ENCODE results near the gene HMCES. TPM values are rescaled to one million over a fixed set of nuclear protein-coding genes. Genes with fewer than 3 reads are reported as not detected.

HMCES gene
- total RNA-seq, 6 experiments from 2014 or later, result 17.4 to 36.9 (median 20.1) TPM

DNA sequence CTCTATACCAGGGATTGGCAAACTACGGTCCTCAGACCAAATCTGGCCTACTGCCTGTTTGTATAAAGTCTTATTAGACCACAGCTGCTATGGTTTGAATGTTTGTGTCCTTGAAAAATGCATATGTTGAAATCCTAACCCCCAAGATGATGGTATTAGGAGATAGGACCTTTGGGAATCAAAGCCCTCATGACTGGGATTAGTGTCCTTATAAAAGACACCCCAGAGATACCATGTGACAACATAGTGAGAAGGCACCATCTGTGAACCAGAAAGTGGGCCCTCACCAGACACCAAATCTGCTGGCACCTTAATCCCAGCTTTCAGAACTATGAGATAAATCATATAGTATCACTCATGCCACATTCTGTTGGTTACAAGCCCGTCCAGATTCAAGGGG, 7.4 kb downstream of the HMCES start:
- DNase-seq (no peak), ATAC-seq (no peak)
- intact Hi-C loops (cut with DNase I), result loop anchor here in 1 of 2 donors (5.0 kb wide), 1 partner anchor 36 kb away; no protein-coding TSS in a partner anchor
- H3K27me3 ChIP-seq, result no peaks in the 10 kb centered on the region
- peaks cover 0 to 15% (median 6%) of the 10 kb centered on the region in 4 donors for H3K4me1 ChIP-seq
- peaks cover 0 to 24% (median 2%) of the 10 kb centered on the region in 4 donors for H3K36me3 ChIP-seq
- H3K9me3 ChIP-seq, result no peaks in the 10 kb centered on the region
- 88% methylated on average over 2 of the region's 2 CpGs for WGBS (ENCODE audit: insufficient coverage, low coverage, low lambda C conversion rate, missing lambda C conversion rate)
- no peak overlapping the region for H3K4me3 ChIP-seq
- no peak overlapping the region for H3K27ac ChIP-seq
- TF ChIP-seq POLR2A (IDR thresholded peaks at IDR 0.05), result no peak
- TF ChIP-seq, protein P1, sequence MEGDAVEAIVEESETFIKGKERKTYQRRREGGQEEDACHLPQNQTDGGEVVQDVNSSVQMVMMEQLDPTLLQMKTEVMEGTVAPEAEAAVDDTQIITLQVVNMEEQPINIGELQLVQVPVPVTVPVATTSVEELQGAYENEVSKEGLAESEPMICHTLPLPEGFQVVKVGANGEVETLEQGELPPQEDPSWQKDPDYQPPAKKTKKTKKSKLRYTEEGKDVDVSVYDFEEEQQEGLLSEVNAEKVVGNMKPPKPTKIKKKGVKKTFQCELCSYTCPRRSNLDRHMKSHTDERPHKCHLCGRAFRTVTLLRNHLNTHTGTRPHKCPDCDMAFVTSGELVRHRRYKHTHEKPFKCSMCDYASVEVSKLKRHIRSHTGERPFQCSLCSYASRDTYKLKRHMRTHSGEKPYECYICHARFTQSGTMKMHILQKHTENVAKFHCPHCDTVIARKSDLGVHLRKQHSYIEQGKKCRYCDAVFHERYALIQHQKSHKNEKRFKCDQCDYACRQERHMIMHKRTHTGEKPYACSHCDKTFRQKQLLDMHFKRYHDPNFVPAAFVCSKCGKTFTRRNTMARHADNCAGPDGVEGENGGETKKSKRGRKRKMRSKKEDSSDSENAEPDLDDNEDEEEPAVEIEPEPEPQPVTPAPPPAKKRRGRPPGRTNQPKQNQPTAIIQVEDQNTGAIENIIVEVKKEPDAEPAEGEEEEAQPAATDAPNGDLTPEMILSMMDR (IDR thresholded peaks at IDR 0.05), result no peak

DNA sequence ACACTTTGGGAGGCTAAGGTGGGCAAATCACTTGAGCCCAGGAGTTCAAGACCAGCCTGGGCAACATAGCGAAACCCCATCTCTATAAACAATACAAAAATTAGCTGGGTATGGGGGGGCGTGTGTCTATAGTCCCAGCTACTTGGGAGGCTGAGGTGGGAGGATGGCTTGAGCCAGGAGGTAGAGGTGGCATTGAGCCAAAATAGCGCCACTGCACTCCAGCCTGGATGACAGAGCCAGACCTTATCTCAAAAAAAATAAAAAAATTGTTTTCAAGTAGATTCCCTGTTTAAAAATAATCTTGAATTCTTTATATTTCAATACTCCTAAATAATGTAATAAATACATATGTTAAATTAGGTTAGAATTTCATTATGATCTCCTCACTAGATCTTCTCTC, 9.8 kb downstream of the HMCES start:
- Histone ChIP-seq H3K4me1 (no peaks in the 10 kb centered on the region), H3K27ac (no peak overlapping the region), H3K36me3 (peaks cover 0 to 33% (median 5%) of the 10 kb centered on the region in 4 donors), H3K27me3 (no peaks in the 10 kb centered on the region), H3K4me3 (no peak overlapping the region), H3K9me3 (no peaks in the 10 kb centered on the region)
- intact Hi-C loops (cut with DNase I), result loop anchor here in 1 of 2 donors (5.0 kb wide), 1 partner anchor 34 kb away; no protein-coding TSS in a partner anchor
- ATAC-seq (no peak), DNase-seq (no peak)
- 96% methylated on average over 3 of the region's 3 CpGs for WGBS (ENCODE audit: insufficient coverage, low coverage, low lambda C conversion rate, missing lambda C conversion rate)
- TF ChIP-seq, protein P1 (IDR thresholded peaks at IDR 0.05), result no peak

DNA sequence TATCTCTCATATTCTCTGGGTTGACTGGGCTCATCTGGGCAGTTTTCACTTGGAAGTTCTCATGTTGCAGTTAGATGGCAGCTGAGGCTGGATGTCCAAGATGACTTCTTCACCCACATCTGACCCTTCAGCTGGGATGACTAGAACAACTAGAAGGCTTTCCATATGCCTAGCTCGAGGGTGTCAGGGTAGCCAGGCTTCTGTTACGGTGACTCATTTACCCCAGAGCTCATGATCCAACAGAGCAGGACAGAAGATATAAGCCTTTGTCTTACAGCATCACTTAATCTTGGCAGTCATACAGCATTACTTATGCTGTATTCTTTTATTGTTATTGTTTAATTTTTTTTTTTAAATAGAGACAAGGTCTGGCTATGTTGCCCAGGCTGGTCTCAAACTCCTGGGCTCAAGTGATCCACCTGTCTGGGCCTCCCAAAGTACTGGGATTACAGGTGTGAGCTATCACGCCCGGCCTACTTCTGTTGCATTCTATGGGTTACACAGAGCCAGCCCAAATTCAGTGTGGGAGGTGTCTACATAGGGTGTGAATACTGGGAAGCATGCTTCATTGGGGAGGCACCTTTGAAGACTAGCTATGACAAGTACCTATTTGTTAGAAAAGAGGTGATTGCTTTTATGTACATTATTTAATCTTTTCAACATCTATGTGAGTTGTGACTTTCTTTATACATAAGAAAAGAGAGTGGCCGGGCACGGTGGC, 10.7 kb downstream of the HMCES start:
- DNase-seq (no peak), ATAC-seq (no peak)
- no peak overlapping the region for H3K27ac ChIP-seq
- H3K36me3 ChIP-seq, result peaks cover 0 to 38% (median 6%) of the 10 kb centered on the region in 4 donors
- H3K4me3 ChIP-seq, result no peak overlapping the region
- intact Hi-C loops (cut with DNase I), result loop anchor here in 1 of 2 donors (5.0 kb wide), 1 partner anchor 33 kb away; no protein-coding TSS in a partner anchor
- TF ChIP-seq, protein P1 (IDR thresholded peaks at IDR 0.05), result no peak
- no peak for TF ChIP-seq POLR2A (IDR thresholded peaks at IDR 0.05)
- H3K4me1 ChIP-seq, result no peaks in the 10 kb centered on the region
- WGBS (ENCODE audit: insufficient coverage, low coverage, low lambda C conversion rate, missing lambda C conversion rate), result 100% methylated on average over 2 of the region's 6 CpGs
- H3K9me3 ChIP-seq, result no peaks in the 10 kb centered on the region
- H3K27me3 ChIP-seq, result no peaks in the 10 kb centered on the region

DNA sequence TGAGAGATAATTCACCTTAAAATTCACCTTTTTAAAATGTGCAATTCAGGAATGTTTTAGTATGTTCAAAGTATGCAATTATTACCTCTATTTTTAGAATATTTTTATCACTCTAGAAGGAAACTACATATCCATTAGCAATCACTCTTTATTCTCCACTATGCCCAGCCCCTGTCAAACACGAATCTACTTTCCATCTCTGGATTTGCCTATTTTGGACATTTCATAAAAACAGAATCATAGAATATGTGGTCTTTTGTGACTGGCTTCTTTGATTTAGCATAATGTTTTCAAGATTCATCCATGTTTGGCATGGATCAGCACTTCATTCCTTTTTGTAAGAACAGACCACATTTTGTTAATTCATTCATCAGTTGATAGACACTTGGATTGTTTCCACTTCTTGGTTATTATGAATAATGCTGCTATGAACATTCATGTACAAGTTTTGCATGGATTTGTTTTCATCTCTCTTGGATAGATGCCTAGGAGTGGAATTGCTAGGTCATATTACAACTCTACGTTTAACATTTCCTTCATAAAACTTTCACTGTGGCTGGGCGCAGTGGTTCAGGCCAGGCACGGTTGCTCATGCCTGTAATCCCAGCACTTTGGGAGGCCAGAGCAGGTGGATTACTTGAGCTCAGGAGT, 12.7 kb downstream of the HMCES start:
- no peaks in the 10 kb centered on the region for H3K9me3 ChIP-seq
- TF ChIP-seq, protein P1 (IDR thresholded peaks at IDR 0.05), result no peak
- TF ChIP-seq POLR2A (IDR thresholded peaks at IDR 0.05), result no peak
- H3K27me3 ChIP-seq, result no peaks in the 10 kb centered on the region
- no peak overlapping the region for H3K4me3 ChIP-seq
- 55% methylated on average over 2 of the region's 4 CpGs for WGBS (ENCODE audit: insufficient coverage, low coverage, low lambda C conversion rate, missing lambda C conversion rate)
- H3K27ac ChIP-seq, result no peak overlapping the region
- ATAC-seq (no peak), DNase-seq (no peak)
- intact Hi-C loops (cut with DNase I), result no loop called here
- peaks cover 0 to 44% (median 6%) of the 10 kb centered on the region in 4 donors for H3K36me3 ChIP-seq
- H3K4me1 ChIP-seq, result no peaks in the 10 kb centered on the region

All from right lobe of liver (tissue), 6 donors.